Measurements from ENCODE around the gene TOGARAM1. TPM values are rescaled to one million over a fixed set of nuclear protein-coding genes. Genes with fewer than 3 reads are reported as not detected.

TOGARAM1 gene
- total and polyA plus RNA-seq, 8 donors, result 3.4 to 13.3 (median 7.2) TPM

GRCh38 chr14:44989497-44990440 lies 27.8 kb downstream of the TOGARAM1 start:
- intact Hi-C loops (cut with DNase I), result no loop called here
- FAIRE-seq (no peak), ATAC-seq (peak in 2 of 4 donors; percentile 14 to 62), DNase-seq (peak in 1 of 6 donors; percentile 17)
- no peaks in the 10 kb centered on the region for H3K9me3 ChIP-seq
- H3K4me3 ChIP-seq, result no peak overlapping the region
- WGBS, 2 donors, result 72 to 84% methylated on average over 3 of the region's 3 CpGs
- H3K36me3 ChIP-seq, result no peaks in the 10 kb centered on the region
- peaks cover 0 to 10% (median under 1%) of the 10 kb centered on the region in 3 donors for H3K4me1 ChIP-seq
- H3K27me3 ChIP-seq, result no peaks in the 10 kb centered on the region
- H3K27ac ChIP-seq, result peak overlapping the region in 1 of 4 donors; percentile 40
- TF ChIP-seq, protein P1, sequence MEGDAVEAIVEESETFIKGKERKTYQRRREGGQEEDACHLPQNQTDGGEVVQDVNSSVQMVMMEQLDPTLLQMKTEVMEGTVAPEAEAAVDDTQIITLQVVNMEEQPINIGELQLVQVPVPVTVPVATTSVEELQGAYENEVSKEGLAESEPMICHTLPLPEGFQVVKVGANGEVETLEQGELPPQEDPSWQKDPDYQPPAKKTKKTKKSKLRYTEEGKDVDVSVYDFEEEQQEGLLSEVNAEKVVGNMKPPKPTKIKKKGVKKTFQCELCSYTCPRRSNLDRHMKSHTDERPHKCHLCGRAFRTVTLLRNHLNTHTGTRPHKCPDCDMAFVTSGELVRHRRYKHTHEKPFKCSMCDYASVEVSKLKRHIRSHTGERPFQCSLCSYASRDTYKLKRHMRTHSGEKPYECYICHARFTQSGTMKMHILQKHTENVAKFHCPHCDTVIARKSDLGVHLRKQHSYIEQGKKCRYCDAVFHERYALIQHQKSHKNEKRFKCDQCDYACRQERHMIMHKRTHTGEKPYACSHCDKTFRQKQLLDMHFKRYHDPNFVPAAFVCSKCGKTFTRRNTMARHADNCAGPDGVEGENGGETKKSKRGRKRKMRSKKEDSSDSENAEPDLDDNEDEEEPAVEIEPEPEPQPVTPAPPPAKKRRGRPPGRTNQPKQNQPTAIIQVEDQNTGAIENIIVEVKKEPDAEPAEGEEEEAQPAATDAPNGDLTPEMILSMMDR (IDR thresholded peaks at IDR 0.05), result no peak

DNA sequence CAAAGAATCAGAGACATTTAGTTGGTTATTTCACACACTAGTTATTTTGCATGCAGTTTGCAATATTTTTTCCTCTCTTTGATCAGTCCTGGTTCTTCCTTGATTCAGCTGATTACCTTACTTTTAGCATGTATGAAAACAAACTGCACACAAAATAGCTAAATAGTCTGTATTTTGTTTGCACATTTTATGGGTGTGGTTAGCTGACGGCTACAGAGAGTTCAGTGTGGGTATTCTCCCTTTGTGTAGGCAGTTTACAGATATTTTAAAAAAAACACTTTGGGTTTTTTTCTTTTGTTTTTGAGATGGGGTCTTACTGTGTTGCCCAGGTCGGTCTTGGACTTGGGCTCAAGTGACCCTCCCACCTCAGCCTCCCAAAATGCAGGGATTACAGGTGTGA lies 28.5 kb downstream of the TOGARAM1 start:
- no peaks in the 10 kb centered on the region for H3K36me3 ChIP-seq
- ATAC-seq (no peak), FAIRE-seq (no peak), DNase-seq (no peak)
- no peaks in the 10 kb centered on the region for H3K27me3 ChIP-seq
- H3K27ac ChIP-seq, result no peak overlapping the region
- peaks cover 0 to 13% (median 7%) of the 10 kb centered on the region in 3 donors for H3K4me1 ChIP-seq
- intact Hi-C loops (cut with DNase I), result no loop called here
- WGBS, 2 donors, result 86 to 89% methylated on average over 2 of the region's 2 CpGs
- TF ChIP-seq, protein P1 (IDR thresholded peaks at IDR 0.05), result no peak
- no peaks in the 10 kb centered on the region for H3K9me3 ChIP-seq
- no peak overlapping the region for H3K4me3 ChIP-seq

DNA sequence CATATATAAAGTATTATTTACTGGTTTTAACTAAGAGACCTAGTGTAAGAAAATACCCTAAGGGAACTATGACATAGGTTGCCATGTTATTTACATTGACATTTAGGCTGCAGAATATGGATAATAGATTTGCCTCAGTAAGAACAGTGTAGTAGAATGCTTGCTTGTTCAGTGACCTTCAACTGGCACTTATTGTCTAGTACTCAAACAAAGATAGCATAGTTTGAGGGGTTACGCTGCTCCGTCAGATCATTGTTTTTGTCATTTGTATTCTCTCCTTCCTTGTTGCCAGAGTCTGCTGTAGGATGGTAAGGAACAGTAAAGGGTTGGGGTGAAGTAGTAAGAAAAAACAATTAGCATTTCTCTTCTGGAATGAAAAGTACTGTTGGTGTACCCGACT lies 33.2 kb downstream of the TOGARAM1 start:
- no peak for FAIRE-seq
- no peak for DNase-seq
- TF ChIP-seq, protein P1 (IDR thresholded peaks at IDR 0.05), result no peak
- H3K9me3 ChIP-seq, result no peaks in the 10 kb centered on the region
- intact Hi-C loops (cut with DNase I), result no loop called here
- H3K4me1 ChIP-seq, result peaks cover 0 to 8% (median 7%) of the 10 kb centered on the region in 3 donors
- WGBS, 2 donors, result 39 to 42% methylated on average over 3 of the region's 3 CpGs
- peaks cover 0 to 2% (median 0%) of the 10 kb centered on the region in 3 donors for H3K36me3 ChIP-seq
- no peak overlapping the region for H3K4me3 ChIP-seq
- H3K27ac ChIP-seq, result no peak overlapping the region
- ATAC-seq, result no peak
- H3K27me3 ChIP-seq, result no peaks in the 10 kb centered on the region

DNA sequence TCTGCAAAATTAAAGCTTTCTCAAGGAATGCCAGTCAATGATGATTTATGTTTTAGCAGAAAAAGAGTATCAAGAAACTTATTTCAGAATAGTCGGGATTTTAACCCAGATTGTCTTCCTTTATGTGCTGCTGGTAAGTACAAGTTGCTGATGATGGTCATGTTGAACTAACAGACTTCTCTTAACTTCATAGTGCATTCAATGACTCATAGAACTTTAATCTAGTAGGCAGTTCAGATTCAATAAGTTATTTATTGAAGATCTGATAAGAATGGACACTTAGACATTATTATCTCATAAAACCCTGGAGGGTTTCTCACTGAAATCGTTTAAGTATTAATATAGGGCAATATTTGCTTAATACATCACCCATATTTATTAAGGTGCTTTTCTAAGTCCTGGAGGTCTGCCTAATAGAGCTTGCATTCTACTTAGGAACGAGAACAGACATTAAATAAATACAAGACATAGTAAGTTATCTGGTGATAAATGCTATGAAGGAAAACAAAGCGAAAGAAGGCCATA lies 33.8 kb downstream of the TOGARAM1 start:
- no peak overlapping the region for H3K27ac ChIP-seq
- H3K4me1 ChIP-seq, result peaks cover 0 to 8% (median 7%) of the 10 kb centered on the region in 3 donors
- ATAC-seq (peak in 1 of 4 donors; percentile 14), FAIRE-seq (no peak), DNase-seq (no peak)
- no peaks in the 10 kb centered on the region for H3K9me3 ChIP-seq
- 44 to 46% methylated on average over 4 of the region's 4 CpGs for WGBS, 2 donors
- H3K36me3 ChIP-seq, result peaks cover 0 to 4% (median 0%) of the 10 kb centered on the region in 3 donors
- H3K27me3 ChIP-seq, result no peaks in the 10 kb centered on the region
- TF ChIP-seq, protein P1 (IDR thresholded peaks at IDR 0.05), result no peak
- intact Hi-C loops (cut with DNase I), result no loop called here
- no peak overlapping the region for H3K4me3 ChIP-seq

All from pancreas (tissue), 10 donors.